Ectodermal cell (in vitro differentiated cells): ENCODE results near the gene EPC1.

ENCODE experiments used
- H3K27ac ChIP-seq: 2 replicates; pipeline ENCODE4 v1.7.0; 2013; ENCODE audit warnings: mild to moderate bottlenecking, low read depth, low read length; ENCODE audit not compliant: insufficient read depth, poor library complexity, severe bottlenecking
- H3K27me3 ChIP-seq: 2 replicates; pipeline ENCODE4 v1.7.0; 2013; ENCODE audit warnings: mild to moderate bottlenecking, low read length; ENCODE audit not compliant: insufficient read depth, control insufficient read depth, poor library complexity, severe bottlenecking
- H3K36me3 ChIP-seq: one replicate; pipeline ENCODE4 v1.7.0; 2013; ENCODE audit warnings: low read length; ENCODE audit not compliant: control insufficient read depth, insufficient read depth
- H3K4me1 ChIP-seq: one replicate; pipeline ENCODE4 v1.7.0; 2013; ENCODE audit warnings: low read length; ENCODE audit not compliant: control insufficient read depth, insufficient read depth
- H3K4me3 ChIP-seq: 2 replicates; pipeline ENCODE4 v1.7.0; 2013; ENCODE audit warnings: low read depth, low read length, control low read depth; ENCODE audit not compliant: insufficient read depth
- H3K9me3 ChIP-seq: 2 replicates; pipeline ENCODE4 v1.7.0; 2013; ENCODE audit warnings: mild to moderate bottlenecking, low read length, moderate library complexity; ENCODE audit not compliant: control insufficient read depth
- WGBS, 2 experiments: methylation state at CpG; one replicate each; pipeline ENCODE4 v1.1.7; 2013; ENCODE audit warnings: missing lambda C conversion rate in 2 of 2; 5-methylcytosine and 5-hydroxymethylcytosine counted together

The EPC1 gene

DNA sequence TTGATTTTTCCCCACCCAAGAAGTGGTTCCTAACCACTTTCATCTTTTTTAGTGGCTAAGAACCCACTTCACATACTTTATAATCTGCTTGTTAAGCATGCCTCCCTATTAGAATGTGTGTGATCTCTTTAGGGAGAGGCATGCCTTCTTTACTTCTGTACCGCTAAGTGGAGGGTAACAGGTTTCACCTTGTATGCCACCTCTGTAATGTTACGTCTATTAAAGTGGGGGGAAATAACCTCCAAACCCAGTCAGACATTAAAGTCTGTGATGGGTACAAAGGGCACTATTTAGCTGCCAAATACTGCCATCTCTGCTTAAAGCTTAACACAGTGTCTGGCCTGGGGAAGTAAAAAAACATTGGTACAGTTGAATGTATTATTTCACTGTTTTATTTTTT lies 51.9 kb downstream of the EPC1 start:
- H3K4me3 ChIP-seq = no peak overlapping the region
- no peaks in the 10 kb centered on the region for H3K27me3 ChIP-seq
- no peaks in the 10 kb centered on the region for H3K9me3 ChIP-seq
- 91 to 95% methylated on average over 2 of the region's 2 CpGs for WGBS, 2 experiments
- no peaks in the 10 kb centered on the region for H3K4me1 ChIP-seq
- H3K27ac ChIP-seq = no peak overlapping the region
- peaks cover 7% of the 10 kb centered on the region for H3K36me3 ChIP-seq

DNA sequence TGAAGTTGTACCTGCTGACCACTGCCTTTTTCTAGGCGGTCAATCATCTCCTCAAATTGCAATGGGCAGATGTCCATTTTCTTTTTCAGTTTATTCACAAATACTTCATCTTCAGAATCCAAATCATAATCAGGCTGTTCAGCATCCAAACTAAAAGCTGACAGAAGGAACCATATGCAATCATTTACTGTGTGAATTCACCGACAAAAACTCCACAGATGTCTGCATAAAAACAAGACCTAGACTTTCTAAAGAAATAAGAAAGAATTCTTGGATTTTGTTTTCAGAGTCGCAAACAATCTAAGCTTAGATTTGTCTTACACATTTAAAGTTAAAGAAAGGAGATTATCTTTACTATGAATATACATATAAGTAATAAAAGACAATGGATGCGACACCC lies 53.4 kb downstream of the EPC1 start:
- H3K9me3 ChIP-seq = no peaks in the 10 kb centered on the region
- H3K27me3 ChIP-seq = no peaks in the 10 kb centered on the region
- H3K27ac ChIP-seq = no peak overlapping the region
- whole genome bisulfite sequencing, 2 experiments = 98 to 99% methylated on average over 2 of the region's 4 CpGs
- H3K36me3 ChIP-seq = peaks cover 7% of the 10 kb centered on the region
- H3K4me3 ChIP-seq = no peak overlapping the region
- H3K4me1 ChIP-seq = no peaks in the 10 kb centered on the region

- 94 to 95% methylated on average over 1 of the region's 1 CpG for WGBS, 2 experiments
- H3K36me3 ChIP-seq = peaks cover 13% of the 10 kb centered on the region
Observed at GRCh38 chr10:32279795-32280194, 67.2 kb downstream of the EPC1 start.

GRCh38 chr10:32273336-32273735 lies 73.6 kb downstream of the EPC1 start:
- H3K4me1 ChIP-seq = no peaks in the 10 kb centered on the region
- H3K9me3 ChIP-seq = no peaks in the 10 kb centered on the region
- WGBS, 2 experiments = 94 to 100% methylated on average over 1 of the region's 1 CpG
- H3K27ac ChIP-seq = no peak overlapping the region
- H3K36me3 ChIP-seq = peaks cover 34% of the 10 kb centered on the region
- H3K4me3 ChIP-seq = no peak overlapping the region
- H3K27me3 ChIP-seq = no peaks in the 10 kb centered on the region

More at GRCh38 chr10:32279795-32280194, 67.2 kb downstream of the EPC1 start:
- Histone ChIP-seq H3K4me3 (no peak overlapping the region), H3K27ac (no peak overlapping the region), H3K27me3 (no peaks in the 10 kb centered on the region), H3K4me1 (no peaks in the 10 kb centered on the region), H3K9me3 (no peaks in the 10 kb centered on the region)

DNA sequence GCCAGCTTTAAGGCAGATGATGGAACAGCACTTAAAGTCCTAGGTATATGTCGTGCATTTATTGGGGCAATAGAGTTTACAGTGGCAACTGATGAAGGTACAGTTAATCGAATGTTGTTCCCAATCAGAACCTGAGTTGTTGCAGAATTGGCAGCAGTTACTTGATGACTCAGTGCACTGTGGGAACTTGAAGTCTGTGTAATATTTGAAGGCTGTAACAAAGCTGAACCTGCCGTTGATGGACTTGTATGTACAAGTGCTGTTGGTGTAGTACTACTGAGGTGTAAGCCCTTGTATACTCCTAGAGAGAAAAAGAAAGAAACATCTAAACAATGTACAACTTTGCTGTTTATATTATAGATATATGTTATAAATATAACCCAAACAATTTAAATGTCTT lies 75.3 kb downstream of the EPC1 start:
- no peak overlapping the region for H3K27ac ChIP-seq
- WGBS, 2 experiments = 97 to 99% methylated on average over 3 of the region's 3 CpGs
- H3K27me3 ChIP-seq = no peaks in the 10 kb centered on the region
- no peaks in the 10 kb centered on the region for H3K4me1 ChIP-seq
- no peaks in the 10 kb centered on the region for H3K9me3 ChIP-seq
- H3K4me3 ChIP-seq = no peak overlapping the region
- H3K36me3 ChIP-seq = peaks cover 43% of the 10 kb centered on the region

GRCh38 chr10:32269343-32270100 lies 77.4 kb downstream of the EPC1 start:
- H3K4me1 ChIP-seq = no peaks in the 10 kb centered on the region
- H3K4me3 ChIP-seq = no peak overlapping the region
- 100% methylated on average over 1 to 2 of the region's 2 CpGs for WGBS, 2 experiments
- H3K27ac ChIP-seq = no peak overlapping the region
- peaks cover 43% of the 10 kb centered on the region for H3K36me3 ChIP-seq
- no peaks in the 10 kb centered on the region for H3K27me3 ChIP-seq
- no peaks in the 10 kb centered on the region for H3K9me3 ChIP-seq

DNA sequence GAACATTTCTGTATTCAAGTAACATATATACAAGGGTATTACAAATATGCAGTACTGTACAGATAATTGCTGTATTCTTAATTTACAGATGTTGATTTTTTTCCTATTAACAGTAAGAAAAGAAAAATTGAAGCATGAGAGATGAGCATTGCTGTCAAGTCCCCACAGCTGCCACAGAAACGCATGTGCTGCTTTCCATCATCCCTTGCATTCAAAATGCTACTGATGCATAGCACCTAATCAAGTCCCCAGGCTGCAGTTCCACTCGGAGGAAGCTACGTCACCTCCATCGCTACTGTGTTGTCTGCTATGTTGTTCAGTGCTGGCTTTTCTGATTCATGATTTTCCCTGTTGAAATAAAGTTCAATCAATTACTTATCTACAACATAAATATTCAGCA lies 78.2 kb downstream of the EPC1 start:
- H3K27ac ChIP-seq = no peak overlapping the region
- H3K4me3 ChIP-seq = no peak overlapping the region
- no peaks in the 10 kb centered on the region for H3K9me3 ChIP-seq
- H3K4me1 ChIP-seq = no peaks in the 10 kb centered on the region
- WGBS, 2 experiments = 91 to 93% methylated on average over 4 of the region's 4 CpGs
- H3K36me3 ChIP-seq = peaks cover 43% of the 10 kb centered on the region
- no peaks in the 10 kb centered on the region for H3K27me3 ChIP-seq

GRCh38 chr10:32266979-32267378 lies 80.0 kb downstream of the EPC1 start:
- no peaks in the 10 kb centered on the region for H3K4me1 ChIP-seq
- 5% methylated on average over 5 of the region's 5 CpGs for WGBS, 2 experiments
- peak overlapping the region; percentile 60 for H3K27ac ChIP-seq
- H3K9me3 ChIP-seq = no peaks in the 10 kb centered on the region
- H3K36me3 ChIP-seq = peaks cover 34% of the 10 kb centered on the region
- H3K4me3 ChIP-seq = no peak overlapping the region
- H3K27me3 ChIP-seq = no peaks in the 10 kb centered on the region

DNA sequence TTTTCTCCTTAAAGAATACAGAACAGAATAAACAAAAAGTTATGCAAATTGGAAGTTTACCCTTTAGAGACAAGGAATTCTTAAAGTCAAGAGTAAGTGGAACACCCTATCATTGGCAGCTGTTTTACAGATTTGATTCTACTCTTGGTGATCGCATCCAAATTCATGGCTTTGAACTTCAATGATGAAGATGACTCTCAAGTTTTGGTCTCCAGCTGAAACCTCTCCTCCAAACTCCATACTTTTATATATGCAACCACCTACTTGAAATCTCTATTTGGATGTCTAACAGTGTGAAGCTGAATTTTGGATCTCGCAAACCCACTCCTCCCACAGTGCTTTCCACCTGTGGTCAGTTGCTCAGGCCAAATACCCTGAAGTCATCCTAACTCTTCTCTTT lies 80.4 kb downstream of the EPC1 start:
- H3K9me3 ChIP-seq = no peaks in the 10 kb centered on the region
- H3K4me1 ChIP-seq = no peaks in the 10 kb centered on the region
- H3K36me3 ChIP-seq = peaks cover 31% of the 10 kb centered on the region
- no peaks in the 10 kb centered on the region for H3K27me3 ChIP-seq
- H3K27ac ChIP-seq = peak overlapping the region; percentile 60
- no peak overlapping the region for H3K4me3 ChIP-seq
- 88% methylated on average over 2 of the region's 2 CpGs for WGBS, 2 experiments

GRCh38 chr10:32265756-32266155 lies 81.2 kb downstream of the EPC1 start:
- peaks cover 23% of the 10 kb centered on the region for H3K36me3 ChIP-seq
- H3K4me3 ChIP-seq = no peak overlapping the region
- H3K4me1 ChIP-seq = no peaks in the 10 kb centered on the region
- no peak overlapping the region for H3K27ac ChIP-seq
- H3K9me3 ChIP-seq = no peaks in the 10 kb centered on the region
- WGBS, 2 experiments = 93 to 100% methylated on average over 2 of the region's 2 CpGs
- no peaks in the 10 kb centered on the region for H3K27me3 ChIP-seq
